Stimulated activated CD4-positive, alpha-beta T cell treated with anti-CD3 and anti-CD28 coated beads, Interleukin-2, amount 100 ng/mL, for 24 hours (primary cell): ENCODE data around the gene ELMO1.

Experiments
- DNase-seq, 2 donors: peaks; one replicate each; pipeline ENCODE4 v3.0.0-alpha.2; 2020

The ELMO1 gene

GRCh38 chr7:37448636-37449361, at the start of gene ELMO1:
Gene ELMO1, minus strand, starts transcription at chr7:37448864. Its CDS starts 106,174 bp downstream, at chr7:37342690.
- DNase-seq, result peak; percentile 76 to 77

- no peak for DNase-seq
These were observed 48.9 kb upstream of the ELMO1 start for GRCh38 chr7:37497576-37497975.

- no peak for DNase-seq
These were observed 47.0 kb upstream of the ELMO1 start for GRCh38 chr7:37495574-37496184.

GRCh38 chr7:37494926-37495325, 46.3 kb upstream of the ELMO1 start:
- no peak for DNase-seq

GRCh38 chr7:37493810-37494209, 45.1 kb upstream of the ELMO1 start:
- no peak for DNase-seq

- DNase-seq, result no peak
These were observed 44.5 kb upstream of the ELMO1 start for GRCh38 chr7:37493123-37493522.

- DNase-seq, result no peak
These were observed 43.4 kb upstream of the ELMO1 start for GRCh38 chr7:37491919-37492694.

- no peak for DNase-seq
These were observed 41.0 kb upstream of the ELMO1 start for GRCh38 chr7:37489703-37490102.

- DNase-seq, result no peak
These were observed 39.6 kb upstream of the ELMO1 start for GRCh38 chr7:37488163-37488764.

GRCh38 chr7:37484426-37485073, 35.9 kb upstream of the ELMO1 start:
- DNase-seq, result no peak

GRCh38 chr7:37483627-37484026, 35.0 kb upstream of the ELMO1 start:
- no peak for DNase-seq

GRCh38 chr7:37482953-37483352, 34.3 kb upstream of the ELMO1 start:
- no peak for DNase-seq

- no peak for DNase-seq
These were observed 33.8 kb upstream of the ELMO1 start for GRCh38 chr7:37482505-37482904.

GRCh38 chr7:37481722-37482288, 33.1 kb upstream of the ELMO1 start:
- DNase-seq, result no peak

GRCh38 chr7:37481154-37481553, 32.5 kb upstream of the ELMO1 start:
- DNase-seq, result no peak

- no peak for DNase-seq
These were observed 31.7 kb upstream of the ELMO1 start for GRCh38 chr7:37480041-37481031.

GRCh38 chr7:37476881-37477450, 28.3 kb upstream of the ELMO1 start:
- DNase-seq, result no peak

- DNase-seq, result no peak
These were observed 27.8 kb upstream of the ELMO1 start for GRCh38 chr7:37476428-37476827.

GRCh38 chr7:37475646-37476045, 27.0 kb upstream of the ELMO1 start:
- no peak for DNase-seq

GRCh38 chr7:37471619-37472018, 23.0 kb upstream of the ELMO1 start:
- no peak for DNase-seq

- no peak for DNase-seq
These were observed 18.3 kb upstream of the ELMO1 start for GRCh38 chr7:37467002-37467401.
